ENCODE data around the gene SYCN.

GRCh38 chr19:39179754-39180153 lies 24.3 kb downstream of the SYCN start:
- TF ChIP-seq EZH2 (IDR thresholded peaks at IDR 0.05; ENCODE audit: insufficient read depth, poor library complexity, severe bottlenecking) (no peak), EZH2phosphoT487 (IDR thresholded peaks at IDR 0.05; ENCODE audit: insufficient read depth, low read depth) (no peak)
